Neural progenitor cell (in vitro differentiated cells): ENCODE results near the gene CYB5D1.

Experiments used
- EZH2 ChIP-seq: fragments of 200-600 bp; sonication (generic); IDR thresholded peaks from 2 replicates; pipeline ENCODE4 v1.6.1; 2017; ENCODE audit warnings: antibody characterized with exemption, mild to moderate bottlenecking, moderate library complexity
- TF ChIP-seq, protein P1 (sequence below): fragments of 200-600 bp; sonication (generic); IDR thresholded peaks from 2 replicates; pipeline ENCODE4 v1.5.1; 2017; ENCODE audit warnings: antibody characterized with exemption, mild to moderate bottlenecking

DNA sequence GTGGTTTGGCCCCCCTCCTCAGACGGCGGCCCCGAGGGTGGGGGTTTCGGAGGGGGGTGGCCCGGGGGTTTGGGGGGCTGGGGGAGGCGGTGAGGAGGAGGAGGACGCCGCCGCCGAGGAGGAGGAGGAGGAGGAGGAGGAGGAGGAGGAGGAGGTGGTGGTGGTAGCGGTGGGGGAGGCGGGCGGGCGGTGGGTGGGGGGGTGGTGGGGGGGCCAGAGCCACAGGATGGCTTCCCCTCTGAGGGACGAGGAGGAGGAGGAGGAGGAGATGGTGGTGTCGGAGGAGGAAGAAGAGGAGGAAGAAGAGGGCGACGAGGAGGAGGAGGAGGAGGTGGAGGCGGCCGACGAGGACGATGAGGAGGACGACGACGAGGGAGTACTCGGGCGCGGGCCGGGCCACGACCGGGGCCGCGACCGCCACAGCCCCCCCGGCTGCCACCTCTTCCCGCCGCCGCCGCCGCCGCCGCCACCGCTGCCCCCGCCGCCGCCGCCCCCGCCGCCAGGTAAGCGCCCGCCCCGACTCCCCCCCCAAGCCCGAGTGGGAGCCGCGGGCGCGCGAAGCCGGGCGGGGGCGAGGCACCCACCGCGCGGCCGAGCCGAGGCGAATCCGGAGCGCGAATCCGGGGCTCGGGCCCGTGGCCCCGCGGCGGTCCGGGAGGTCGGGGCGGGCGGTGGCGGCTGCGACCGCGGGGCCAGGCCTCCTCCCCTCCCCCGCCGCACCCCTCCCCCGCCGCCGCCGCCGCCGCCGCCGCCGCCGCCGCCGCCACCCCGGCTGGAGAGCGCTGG, 27.0 kb downstream of the CYB5D1 start:
- TF ChIP-seq, protein P1, sequence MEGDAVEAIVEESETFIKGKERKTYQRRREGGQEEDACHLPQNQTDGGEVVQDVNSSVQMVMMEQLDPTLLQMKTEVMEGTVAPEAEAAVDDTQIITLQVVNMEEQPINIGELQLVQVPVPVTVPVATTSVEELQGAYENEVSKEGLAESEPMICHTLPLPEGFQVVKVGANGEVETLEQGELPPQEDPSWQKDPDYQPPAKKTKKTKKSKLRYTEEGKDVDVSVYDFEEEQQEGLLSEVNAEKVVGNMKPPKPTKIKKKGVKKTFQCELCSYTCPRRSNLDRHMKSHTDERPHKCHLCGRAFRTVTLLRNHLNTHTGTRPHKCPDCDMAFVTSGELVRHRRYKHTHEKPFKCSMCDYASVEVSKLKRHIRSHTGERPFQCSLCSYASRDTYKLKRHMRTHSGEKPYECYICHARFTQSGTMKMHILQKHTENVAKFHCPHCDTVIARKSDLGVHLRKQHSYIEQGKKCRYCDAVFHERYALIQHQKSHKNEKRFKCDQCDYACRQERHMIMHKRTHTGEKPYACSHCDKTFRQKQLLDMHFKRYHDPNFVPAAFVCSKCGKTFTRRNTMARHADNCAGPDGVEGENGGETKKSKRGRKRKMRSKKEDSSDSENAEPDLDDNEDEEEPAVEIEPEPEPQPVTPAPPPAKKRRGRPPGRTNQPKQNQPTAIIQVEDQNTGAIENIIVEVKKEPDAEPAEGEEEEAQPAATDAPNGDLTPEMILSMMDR: no peak
- no peak for TF ChIP-seq EZH2
